Endothelial cell (in vitro differentiated cells): ENCODE measurements around the gene SLC9A6. TPM values are rescaled to one million over a fixed set of nuclear protein-coding genes. Genes with fewer than 3 reads are reported as not detected.

Experiments
- DNase-seq: peaks from one replicate; pipeline ENCODE4 v3.0.0; 2021; ENCODE audit warnings: low spot score
- H3K27ac Mint-ChIP-seq: one replicate; pipeline ENCODE4 v1.8.0; 2021; ENCODE audit warnings: mixed read lengths, inconsistent platforms; ENCODE audit not compliant: unreplicated experiment
- H3K27me3 Mint-ChIP-seq: one replicate; pipeline ENCODE4 v1.8.0; 2021; ENCODE audit warnings: mild to moderate bottlenecking, moderate library complexity, mixed read lengths, inconsistent platforms; ENCODE audit not compliant: unreplicated experiment
- H3K36me3 Mint-ChIP-seq: one replicate; pipeline ENCODE4 v1.8.0; 2021; ENCODE audit warnings: mild to moderate bottlenecking, low read depth, mixed read lengths, inconsistent platforms; ENCODE audit not compliant: unreplicated experiment
- H3K4me1 Mint-ChIP-seq: one replicate; pipeline ENCODE4 v1.8.0; 2021; ENCODE audit warnings: mild to moderate bottlenecking, mixed read lengths, inconsistent platforms; ENCODE audit not compliant: unreplicated experiment
- H3K4me3 Mint-ChIP-seq: one replicate; pipeline ENCODE4 v1.8.0; 2021; ENCODE audit warnings: mild to moderate bottlenecking, mixed read lengths, inconsistent platforms; ENCODE audit not compliant: unreplicated experiment
- H3K9me3 Mint-ChIP-seq: one replicate; pipeline ENCODE4 v1.8.0; 2021; ENCODE audit warnings: mixed read lengths, inconsistent platforms; ENCODE audit not compliant: unreplicated experiment
- CTCF ChIP-seq: fragments of 200-600 bp; sonication (generic); IDR thresholded peaks from one replicate; pipeline ENCODE4 v1.5.0; 2021; ENCODE audit warnings: antibody characterized with exemption; ENCODE audit not compliant: unreplicated experiment
- long read RNA-seq: library from polyadenylated mRNA; unstranded; transcript quantifications from one replicate; pipeline ENCODE4 v2.0.0, GENCODE V29; 2020; ENCODE audit not compliant: unreplicated experiment
- total RNA-seq: library from RNA; stranded (reverse); fragmentation: NEBNext Ultra II Directional; extraction: Animal tissue kit (Norgen Biotek cat#: 25700); gene quantifications from one replicate; pipeline ENCODE4 v1.2.1, GENCODE V29; 2021; ENCODE audit not compliant: unreplicated experiment

The SLC9A6 gene
- total RNA-seq: 12.2 TPM
- long read RNA-seq: 0 reads

DNA sequence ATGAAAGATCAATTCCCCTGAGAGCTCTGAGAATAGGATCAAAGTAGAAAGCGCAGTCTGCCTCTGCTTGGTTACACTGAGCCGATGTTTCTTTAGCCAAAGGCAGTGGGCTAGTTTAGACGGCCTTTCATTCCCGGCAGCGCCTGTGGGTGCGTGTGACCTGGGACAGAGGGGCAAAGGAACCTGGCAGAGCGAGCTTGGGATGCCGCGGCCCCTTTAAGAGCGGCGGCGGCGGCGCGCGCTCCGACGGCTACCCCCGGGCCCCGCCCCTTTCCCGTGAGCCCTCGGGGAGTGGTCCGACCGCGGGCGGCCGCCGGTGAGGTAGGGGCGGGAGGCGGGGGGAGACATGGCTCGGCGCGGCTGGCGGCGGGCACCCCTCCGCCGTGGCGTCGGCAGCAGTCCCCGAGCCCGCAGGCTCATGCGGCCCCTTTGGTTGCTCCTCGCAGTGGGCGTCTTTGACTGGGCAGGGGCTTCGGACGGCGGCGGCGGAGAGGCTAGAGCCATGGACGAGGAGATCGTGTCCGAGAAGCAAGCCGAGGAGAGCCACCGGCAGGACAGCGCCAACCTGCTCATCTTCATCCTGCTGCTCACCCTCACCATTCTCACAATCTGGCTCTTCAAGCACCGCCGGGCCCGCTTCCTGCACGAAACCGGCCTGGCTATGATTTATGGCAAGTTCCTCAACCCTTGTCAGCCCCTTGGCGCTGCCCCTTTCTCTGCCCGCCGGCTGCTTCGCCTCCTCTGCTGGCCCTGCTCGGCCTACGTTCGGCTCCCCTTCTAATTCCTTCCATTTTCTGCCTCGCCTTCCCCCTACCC, at the start of gene SLC9A6:
SLC9A6 (plus strand) TSS at position 279 of the 816 bp plus-strand sequence; CDS start at position 503, 224 bp downstream.
- Mint-ChIP-seq H3K9me3 (no peaks in the 10 kb centered on the region), H3K4me1 (peaks cover 37% of the 10 kb centered on the region), H3K4me3 (peak within 1 kb of the TSS; percentile 92), H3K36me3 (no peaks in the 10 kb centered on the region), H3K27ac (peak within 1 kb of the TSS; percentile 71), H3K27me3 (peaks cover 5% of the 10 kb centered on the region)
- DNase-seq: peak; percentile 58
- no peak for TF ChIP-seq CTCF

DNA sequence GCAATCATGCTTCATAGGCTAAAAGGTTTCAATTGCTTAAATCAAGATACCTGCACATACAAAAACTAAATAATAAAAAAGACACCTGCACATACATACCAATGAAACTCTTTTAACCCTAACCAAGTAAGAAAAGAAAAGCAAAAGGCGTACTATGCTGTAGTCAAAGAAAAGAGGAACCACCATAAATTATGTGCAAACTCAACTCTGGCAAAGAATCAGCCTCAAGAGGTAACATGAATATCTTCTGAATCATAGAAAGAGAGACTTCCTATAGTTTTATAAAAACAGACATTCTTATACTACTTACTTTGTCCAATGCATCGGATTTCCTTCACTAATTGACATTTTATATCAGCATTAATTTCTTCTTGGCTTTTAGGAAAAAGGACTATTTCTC, 40.7 kb upstream of the SLC9A6 start:
- H3K4me3 Mint-ChIP-seq: no peak overlapping the region
- H3K9me3 Mint-ChIP-seq: no peaks in the 10 kb centered on the region
- no peaks in the 10 kb centered on the region for H3K27me3 Mint-ChIP-seq
- no peaks in the 10 kb centered on the region for H3K36me3 Mint-ChIP-seq
- no peak overlapping the region for H3K27ac Mint-ChIP-seq
- TF ChIP-seq CTCF: no peak
- no peaks in the 10 kb centered on the region for H3K4me1 Mint-ChIP-seq
- no peak for DNase-seq

GRCh38 chrX:135951291-135951690, 33.9 kb upstream of the SLC9A6 start:
- Mint-ChIP-seq H3K36me3 (no peaks in the 10 kb centered on the region), H3K27ac (no peak overlapping the region), H3K27me3 (no peaks in the 10 kb centered on the region), H3K9me3 (no peaks in the 10 kb centered on the region), H3K4me3 (no peak overlapping the region), H3K4me1 (no peaks in the 10 kb centered on the region)
- DNase-seq: no peak
- no peak for TF ChIP-seq CTCF

- Mint-ChIP-seq H3K36me3 (no peaks in the 10 kb centered on the region), H3K9me3 (no peaks in the 10 kb centered on the region), H3K4me1 (peaks cover 12% of the 10 kb centered on the region), H3K27me3 (peaks cover 2% of the 10 kb centered on the region), H3K27ac (peak overlapping the region; percentile 99), H3K4me3 (peak overlapping the region; percentile 98)
- TF ChIP-seq CTCF: no peak
- no peak for DNase-seq
These were observed 12.1 kb upstream of the SLC9A6 start for GRCh38 chrX:135973025-135973547.

DNA sequence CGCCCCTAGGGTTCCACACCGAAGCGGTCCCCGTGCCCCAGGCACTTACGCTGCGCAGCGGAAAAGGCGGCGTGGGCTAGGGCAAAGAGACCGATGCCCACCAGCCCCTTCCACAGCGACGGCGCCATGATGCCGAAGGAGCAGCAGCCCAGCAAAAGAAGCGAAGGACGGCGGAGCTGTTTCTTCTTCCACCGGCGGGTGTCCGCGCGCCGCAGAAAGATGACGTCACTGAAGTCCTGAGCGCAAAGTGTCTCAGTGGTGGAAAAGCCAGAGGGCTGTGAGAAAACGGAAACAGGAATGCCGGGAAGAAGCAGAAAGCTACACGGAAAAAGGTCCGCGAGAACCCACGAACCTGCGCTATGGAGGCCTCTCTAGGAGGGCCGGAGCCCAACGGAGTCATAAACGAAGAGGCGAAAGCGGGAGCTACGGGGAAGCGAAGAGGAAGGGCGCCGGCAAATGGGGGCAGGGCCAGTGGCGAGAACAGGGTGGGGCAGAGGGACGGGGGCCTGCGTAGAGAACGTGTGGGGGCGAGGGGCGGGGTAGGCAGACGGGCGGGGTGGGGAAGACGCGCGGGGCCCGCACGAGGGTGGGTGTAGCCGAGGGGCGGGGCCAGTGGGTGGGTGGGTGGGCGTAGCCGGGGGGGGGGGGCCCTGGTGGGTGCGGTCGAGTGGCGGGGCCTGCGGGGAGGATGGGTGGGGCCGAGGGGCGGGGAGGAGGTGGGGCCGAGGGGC, 11.5 kb upstream of the SLC9A6 start, which contains the start of gene MMGT1:
MMGT1 (minus strand) TSS at position 441 of the 731 bp plus-strand sequence; CDS start at position 128, 313 bp downstream.
- peaks cover 2% of the 10 kb centered on the region for H3K27me3 Mint-ChIP-seq
- peak; percentile 69 for DNase-seq
- H3K36me3 Mint-ChIP-seq: no peaks in the 10 kb centered on the region
- no peaks in the 10 kb centered on the region for H3K9me3 Mint-ChIP-seq
- peak within 1 kb of the TSS; percentile 98 for H3K4me3 Mint-ChIP-seq
- H3K27ac Mint-ChIP-seq: peak within 1 kb of the TSS; percentile 99
- H3K4me1 Mint-ChIP-seq: peaks cover 13% of the 10 kb centered on the region
- TF ChIP-seq CTCF: no peak
